ENCODE results near the gene KCNK10.

The KCNK10 gene

DNA sequence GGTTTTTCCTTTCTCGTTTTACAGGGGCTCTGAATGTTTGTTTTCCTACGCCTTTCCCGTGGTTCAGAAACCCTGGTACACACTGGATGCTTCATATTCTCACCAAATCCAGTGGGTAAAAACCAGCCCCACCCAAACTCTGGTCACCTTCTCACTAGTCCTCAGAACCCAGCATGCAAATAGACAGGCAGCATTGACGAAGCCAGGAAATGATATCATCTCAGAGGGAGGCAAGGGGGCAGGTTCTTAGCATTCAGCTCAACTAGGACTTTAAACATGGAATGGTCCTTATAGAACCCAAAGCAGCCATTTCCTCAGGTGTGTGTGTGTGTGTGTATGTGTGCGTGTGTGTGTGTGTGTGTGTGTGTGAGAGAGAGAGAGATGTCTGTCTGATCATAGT lies 142.0 kb downstream of the KCNK10 start:
- H3K79me2 ChIP-seq (ENCODE audit: insufficient read depth, low read depth), result no peaks in the 10 kb centered on the region
- no peaks in the 10 kb centered on the region for H3K27me3 ChIP-seq (ENCODE audit: insufficient read depth, low read depth)
- no peak overlapping the region for H3K4me2 ChIP-seq
- H3K27ac ChIP-seq, result no peak overlapping the region
- no peaks in the 10 kb centered on the region for H3K4me1 ChIP-seq (ENCODE audit: low read depth, poor library complexity, severe bottlenecking)
- no peak overlapping the region for H3K9ac ChIP-seq
- H3K4me3 ChIP-seq (IDR thresholded peaks at IDR 0.05; ENCODE audit: insufficient read depth, low read depth, low read length), result no peak overlapping the region
- H4K20me1 ChIP-seq (ENCODE audit: insufficient read depth), result no peaks in the 10 kb centered on the region
- no peaks in the 10 kb centered on the region for H3K36me3 ChIP-seq (ENCODE audit: insufficient read depth)
- TF ChIP-seq, protein P1, sequence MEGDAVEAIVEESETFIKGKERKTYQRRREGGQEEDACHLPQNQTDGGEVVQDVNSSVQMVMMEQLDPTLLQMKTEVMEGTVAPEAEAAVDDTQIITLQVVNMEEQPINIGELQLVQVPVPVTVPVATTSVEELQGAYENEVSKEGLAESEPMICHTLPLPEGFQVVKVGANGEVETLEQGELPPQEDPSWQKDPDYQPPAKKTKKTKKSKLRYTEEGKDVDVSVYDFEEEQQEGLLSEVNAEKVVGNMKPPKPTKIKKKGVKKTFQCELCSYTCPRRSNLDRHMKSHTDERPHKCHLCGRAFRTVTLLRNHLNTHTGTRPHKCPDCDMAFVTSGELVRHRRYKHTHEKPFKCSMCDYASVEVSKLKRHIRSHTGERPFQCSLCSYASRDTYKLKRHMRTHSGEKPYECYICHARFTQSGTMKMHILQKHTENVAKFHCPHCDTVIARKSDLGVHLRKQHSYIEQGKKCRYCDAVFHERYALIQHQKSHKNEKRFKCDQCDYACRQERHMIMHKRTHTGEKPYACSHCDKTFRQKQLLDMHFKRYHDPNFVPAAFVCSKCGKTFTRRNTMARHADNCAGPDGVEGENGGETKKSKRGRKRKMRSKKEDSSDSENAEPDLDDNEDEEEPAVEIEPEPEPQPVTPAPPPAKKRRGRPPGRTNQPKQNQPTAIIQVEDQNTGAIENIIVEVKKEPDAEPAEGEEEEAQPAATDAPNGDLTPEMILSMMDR (conservative IDR thresholded peaks at IDR 0.05; ENCODE audit: low read depth, low read length), result no peak
- no peak overlapping the region for H2AFZ ChIP-seq (ENCODE audit: low read depth)

- H3K27ac ChIP-seq, result no peak overlapping the region
- TF ChIP-seq, protein P1 (conservative IDR thresholded peaks at IDR 0.05; ENCODE audit: low read depth, low read length), result no peak
These were observed 143.4 kb downstream of the KCNK10 start for GRCh38 chr14:88179716-88180115.

DNA sequence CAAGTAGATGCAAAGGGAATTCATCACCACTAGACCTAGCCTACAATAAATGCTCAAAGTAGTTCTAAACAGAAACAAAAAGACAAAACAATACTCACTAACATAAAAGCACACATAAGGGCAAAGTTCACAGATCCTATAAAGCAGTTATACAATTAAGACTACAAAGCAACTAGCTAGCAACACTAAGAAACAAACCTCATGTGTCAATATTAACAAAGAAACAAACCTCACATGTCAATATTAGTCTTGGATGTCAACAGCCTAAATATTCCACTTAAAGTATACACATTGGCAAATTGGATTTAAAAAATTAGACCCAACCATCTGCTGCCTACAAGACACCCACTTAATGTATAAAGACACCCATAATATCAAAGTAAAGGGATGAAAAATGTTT lies 152.7 kb downstream of the KCNK10 start:
- Histone ChIP-seq H3K27ac (no peak overlapping the region), H3K79me2 (ENCODE audit: insufficient read depth, low read depth) (no peaks in the 10 kb centered on the region), H3K4me2 (no peak overlapping the region), H4K20me1 (ENCODE audit: insufficient read depth) (no peaks in the 10 kb centered on the region), H3K36me3 (ENCODE audit: insufficient read depth) (no peaks in the 10 kb centered on the region), H3K4me3 (IDR thresholded peaks at IDR 0.05; ENCODE audit: insufficient read depth, low read depth, low read length) (no peak overlapping the region), H3K9ac (no peak overlapping the region), H3K27me3 (ENCODE audit: insufficient read depth, low read depth) (no peaks in the 10 kb centered on the region), H3K4me1 (ENCODE audit: low read depth, poor library complexity, severe bottlenecking) (no peaks in the 10 kb centered on the region), H2AFZ (ENCODE audit: low read depth) (no peak overlapping the region)
- TF ChIP-seq, protein P1 (conservative IDR thresholded peaks at IDR 0.05; ENCODE audit: low read depth, low read length), result no peak

More at GRCh38 chr14:88179716-88180115, 143.4 kb downstream of the KCNK10 start:
- Histone ChIP-seq H3K79me2 (ENCODE audit: insufficient read depth, low read depth) (no peaks in the 10 kb centered on the region), H3K27me3 (ENCODE audit: insufficient read depth, low read depth) (no peaks in the 10 kb centered on the region), H3K9ac (no peak overlapping the region), H2AFZ (ENCODE audit: low read depth) (no peak overlapping the region), H4K20me1 (ENCODE audit: insufficient read depth) (no peaks in the 10 kb centered on the region), H3K4me1 (ENCODE audit: low read depth, poor library complexity, severe bottlenecking) (no peaks in the 10 kb centered on the region), H3K4me3 (IDR thresholded peaks at IDR 0.05; ENCODE audit: insufficient read depth, low read depth, low read length) (no peak overlapping the region), H3K4me2 (no peak overlapping the region), H3K36me3 (ENCODE audit: insufficient read depth) (no peaks in the 10 kb centered on the region)

DNA sequence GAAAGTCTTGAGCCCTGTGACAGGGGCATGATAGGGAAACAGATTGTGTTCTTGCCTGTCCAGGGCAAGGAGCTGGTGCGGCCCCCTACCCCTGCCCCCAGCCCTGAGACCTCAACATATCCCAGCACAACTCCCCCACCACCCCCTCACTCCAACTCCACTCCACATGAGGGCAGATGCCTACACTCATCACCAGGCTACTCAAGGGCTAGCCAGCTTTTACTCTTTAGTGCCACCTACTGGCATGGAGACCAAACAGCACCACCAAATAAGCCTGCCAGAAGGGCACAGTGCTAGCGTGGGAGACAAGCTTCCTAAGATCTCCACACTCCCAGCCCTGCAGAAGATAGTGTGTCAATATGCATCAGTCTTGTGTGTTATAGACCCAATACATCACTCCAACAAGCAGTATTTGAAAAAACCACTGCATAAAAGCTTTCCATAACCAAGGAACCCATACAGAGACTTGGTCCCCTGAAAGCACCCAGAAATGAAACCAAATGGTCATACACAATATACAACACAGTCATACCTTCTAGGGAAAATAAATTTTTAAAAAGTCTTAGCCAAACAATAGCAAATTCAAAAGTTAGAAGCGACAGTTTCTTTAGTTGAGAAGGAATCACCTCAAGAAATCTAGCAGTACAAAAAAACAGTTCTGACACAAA lies 154.4 kb downstream of the KCNK10 start:
- Histone ChIP-seq H2AFZ (ENCODE audit: low read depth) (no peak overlapping the region), H3K36me3 (ENCODE audit: insufficient read depth) (no peaks in the 10 kb centered on the region)
- TF ChIP-seq, protein P1 (conservative IDR thresholded peaks at IDR 0.05; ENCODE audit: low read depth, low read length), result peak; percentile 59

More for the DNA sequence above, 154.4 kb downstream of the KCNK10 start:
- Histone ChIP-seq H3K4me2 (no peak overlapping the region), H3K9ac (no peak overlapping the region), H3K79me2 (ENCODE audit: insufficient read depth, low read depth) (no peaks in the 10 kb centered on the region), H3K4me1 (ENCODE audit: low read depth, poor library complexity, severe bottlenecking) (no peaks in the 10 kb centered on the region), H3K4me3 (IDR thresholded peaks at IDR 0.05; ENCODE audit: insufficient read depth, low read depth, low read length) (no peak overlapping the region), H3K27ac (no peak overlapping the region), H4K20me1 (ENCODE audit: insufficient read depth) (no peaks in the 10 kb centered on the region), H3K27me3 (ENCODE audit: insufficient read depth, low read depth) (no peaks in the 10 kb centered on the region)
